GM19324 (cell line): ENCODE data around the gene ARMCX4.
"Not testable (repeated sequence)": the region's sequence is repeated elsewhere in the genome, so short reads cannot be mapped to it uniquely, and the experiment has no call there.

ENCODE experiments used
- ATAC-seq: cut with Tn5 transposase; IDR thresholded peaks from one replicate; pipeline ENCODE4 v1.9.1; 2021; ENCODE audit warnings: mild to moderate bottlenecking, moderate library complexity; ENCODE audit not compliant: unreplicated experiment, low FRiP score

ARMCX4 gene

DNA sequence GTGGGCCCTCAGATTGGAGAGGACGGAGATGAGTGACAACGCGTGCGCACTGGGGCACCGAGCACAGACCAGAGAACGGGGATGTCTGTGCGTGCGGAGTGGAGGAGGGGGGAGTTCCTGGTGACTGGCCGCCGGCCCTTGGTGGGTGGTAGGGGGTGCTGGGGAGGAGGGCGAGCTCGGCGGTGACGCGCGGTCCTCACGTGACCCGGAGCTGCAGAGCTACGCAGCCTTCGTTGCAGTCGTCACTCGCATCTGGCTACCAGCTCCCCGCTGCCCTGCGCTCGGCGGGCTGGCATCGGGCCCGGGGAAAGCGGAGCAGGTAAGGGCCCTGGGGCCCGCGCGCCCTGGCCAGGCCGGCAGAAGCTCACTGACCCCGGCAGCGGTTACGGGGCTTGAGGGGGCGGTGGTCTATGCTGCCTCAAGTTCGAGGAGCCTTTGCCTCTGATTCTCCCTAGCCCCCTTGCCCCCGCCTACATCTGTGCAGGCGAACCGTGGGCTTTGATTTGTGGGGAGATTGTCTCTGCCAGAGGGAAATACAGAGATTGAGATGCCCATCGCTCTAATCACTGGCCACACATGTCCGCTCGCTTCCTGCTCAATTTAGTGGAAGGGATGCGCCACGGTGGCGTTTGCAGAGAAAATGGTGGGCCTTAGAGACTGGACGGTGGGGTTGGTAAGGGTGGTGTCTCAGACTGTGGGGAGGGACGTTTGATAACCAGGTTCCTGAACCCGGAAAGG lies at the start of gene ARMCX4:
ARMCX4 (plus strand) TSS at position 245 of the 738 bp plus-strand sequence. CDS start 3,134 bp downstream, outside the sequence.
- ATAC-seq = no peak

DNA sequence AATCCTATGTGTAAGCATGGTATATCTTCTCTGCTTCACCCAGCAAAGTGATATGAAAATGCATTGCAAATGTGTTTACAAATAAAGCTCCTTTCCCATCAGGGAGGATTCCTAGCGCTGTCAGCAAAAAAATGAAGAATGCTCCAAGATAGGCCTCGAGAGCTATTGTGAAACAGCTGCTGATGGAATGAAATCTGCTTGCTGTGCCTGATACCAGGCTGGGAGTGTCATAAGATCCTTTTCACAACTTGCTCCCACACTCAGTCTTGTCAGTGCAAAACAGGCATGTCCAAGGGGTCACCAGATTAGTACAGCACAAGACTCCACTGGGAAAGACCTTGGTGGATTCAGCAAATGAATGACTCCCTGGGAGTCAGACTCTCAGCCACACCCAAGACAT lies 43.2 kb upstream of the ARMCX4 start:
- ATAC-seq = no peak

DNA sequence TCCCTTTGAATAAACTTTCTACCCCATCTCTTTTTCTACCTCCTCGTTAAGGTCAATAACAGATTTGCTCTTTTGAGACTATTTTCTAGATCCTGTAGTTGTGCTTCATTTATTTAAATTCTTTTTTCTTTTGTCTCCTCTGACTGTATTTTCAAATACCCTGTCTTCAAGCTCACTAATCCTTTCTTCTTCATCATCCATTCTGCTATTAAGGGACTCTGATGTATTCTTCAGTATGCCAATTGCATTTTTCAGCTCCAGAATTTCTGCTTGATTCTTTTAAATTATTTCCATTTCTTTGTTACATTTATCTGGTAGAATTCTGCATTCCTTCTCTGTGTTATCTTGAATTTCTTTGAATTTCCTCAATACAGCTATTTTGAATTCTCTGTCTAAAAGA lies 36.0 kb upstream of the ARMCX4 start:
- no peak for ATAC-seq

DNA sequence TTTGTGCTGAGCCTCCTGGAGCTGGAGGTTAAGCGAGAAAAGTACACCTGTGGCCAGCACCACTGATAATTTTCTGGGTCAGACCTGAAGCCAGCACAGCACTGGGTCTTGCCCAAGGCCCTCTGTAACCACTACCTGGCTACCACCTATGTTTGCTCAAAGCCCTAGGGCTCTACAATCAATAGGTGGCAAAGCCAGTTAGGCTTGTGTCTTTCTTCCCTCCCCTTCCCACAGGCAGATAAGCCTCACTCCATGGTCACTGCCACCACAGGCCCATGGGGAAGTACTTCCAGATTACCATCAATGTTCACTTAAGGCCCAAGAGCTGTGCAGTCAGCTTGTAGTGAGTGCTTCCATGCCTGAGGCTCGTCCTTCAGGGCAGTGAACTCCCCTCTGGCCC lies 35.2 kb upstream of the ARMCX4 start:
- ATAC-seq = no peak

DNA sequence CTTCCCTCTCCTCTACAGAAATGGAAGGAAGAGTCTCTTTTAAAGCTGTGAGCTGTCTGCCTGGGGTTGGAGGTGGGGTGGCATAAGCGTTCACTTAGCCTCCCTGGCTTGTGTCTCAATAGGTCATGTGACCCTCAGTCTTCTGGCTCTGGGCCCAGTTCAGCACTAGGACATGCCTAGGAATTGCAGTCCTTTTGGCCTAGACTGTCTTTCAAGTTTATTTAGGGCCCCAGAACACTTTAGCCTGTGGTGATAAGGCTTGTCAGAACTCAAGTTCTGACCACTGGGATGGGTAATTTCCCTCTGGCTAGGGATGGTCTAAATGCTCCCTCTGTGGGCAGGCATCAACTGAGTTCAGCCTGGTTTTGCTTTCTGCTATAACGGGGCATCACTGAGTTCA lies 34.3 kb upstream of the ARMCX4 start:
- no peak for ATAC-seq

DNA sequence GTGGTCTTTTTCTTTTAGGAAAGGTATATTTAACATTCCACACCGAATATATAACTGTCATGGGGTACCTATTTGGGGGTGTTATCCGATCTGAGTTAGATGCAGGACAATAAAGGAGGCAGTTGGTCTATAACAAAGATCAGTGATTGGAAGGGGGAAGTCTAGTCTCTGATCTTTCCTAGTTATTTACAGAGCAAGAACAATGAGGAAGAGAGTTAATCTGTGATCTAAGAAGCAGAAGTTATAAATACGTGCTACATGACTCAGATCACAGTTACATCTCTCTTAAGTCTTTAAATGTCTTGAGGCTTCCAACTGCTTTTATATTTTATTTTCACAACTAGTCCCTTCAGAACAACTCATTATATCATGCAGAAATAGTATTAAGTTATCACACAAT lies 33.2 kb upstream of the ARMCX4 start:
- ATAC-seq = no peak

DNA sequence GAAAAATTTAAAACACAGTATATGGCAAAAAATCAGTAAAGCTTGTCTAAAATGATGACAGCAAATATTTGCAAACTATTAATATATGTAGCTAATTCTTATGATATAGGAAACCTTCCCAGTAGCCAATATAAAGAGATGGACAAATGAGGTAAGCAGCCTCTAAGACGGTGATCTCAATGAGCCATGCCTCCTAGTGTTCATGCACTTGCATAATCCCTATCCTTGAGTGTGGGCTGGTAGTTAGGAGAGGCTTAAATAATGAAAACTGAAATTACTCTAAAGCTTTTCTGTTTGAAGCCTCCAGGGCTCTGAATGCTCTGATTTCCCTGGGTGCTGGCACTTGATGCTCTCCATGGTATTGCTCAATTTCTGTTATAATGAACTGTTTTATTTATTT lies 24.6 kb upstream of the ARMCX4 start:
- no peak for ATAC-seq

DNA sequence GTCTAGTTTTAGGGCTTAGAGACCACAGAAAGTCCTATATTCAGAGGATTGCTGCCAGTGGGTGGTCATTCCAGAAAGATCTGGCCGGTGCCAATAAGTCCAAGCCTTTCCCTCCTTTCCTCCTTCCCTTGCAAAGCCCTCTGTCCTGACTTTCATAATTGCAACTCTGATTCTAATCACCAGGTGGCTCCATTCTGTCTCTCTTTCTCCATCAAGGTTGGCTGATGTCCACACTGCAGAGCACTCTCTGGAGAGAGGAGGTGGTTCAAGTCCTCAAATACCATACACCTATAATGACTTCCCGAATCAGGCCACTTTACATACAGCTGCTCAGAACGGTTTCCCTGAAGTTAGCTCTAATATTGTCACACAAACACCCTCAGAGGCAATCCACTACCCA lies 22.4 kb upstream of the ARMCX4 start:
- no peak for ATAC-seq

DNA sequence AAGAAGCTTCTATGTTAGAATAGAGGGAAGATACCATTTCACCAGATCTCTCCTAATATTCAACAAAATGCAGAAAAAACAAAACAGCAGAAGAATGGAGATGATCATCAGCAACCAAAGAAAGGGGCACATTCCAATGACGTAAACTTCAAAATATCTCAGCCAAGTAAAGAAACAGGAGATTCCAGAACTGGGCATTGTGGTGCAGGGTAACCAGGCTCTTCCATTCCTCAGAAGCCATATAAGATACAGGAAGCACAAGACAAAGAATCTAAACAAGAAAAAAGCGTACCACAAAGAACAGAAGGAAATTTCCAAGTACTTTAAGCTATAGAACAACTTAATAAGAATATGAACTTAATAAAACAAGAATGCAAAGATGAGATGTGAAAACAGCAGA lies 6.9 kb upstream of the ARMCX4 start:
- no peak for ATAC-seq

DNA sequence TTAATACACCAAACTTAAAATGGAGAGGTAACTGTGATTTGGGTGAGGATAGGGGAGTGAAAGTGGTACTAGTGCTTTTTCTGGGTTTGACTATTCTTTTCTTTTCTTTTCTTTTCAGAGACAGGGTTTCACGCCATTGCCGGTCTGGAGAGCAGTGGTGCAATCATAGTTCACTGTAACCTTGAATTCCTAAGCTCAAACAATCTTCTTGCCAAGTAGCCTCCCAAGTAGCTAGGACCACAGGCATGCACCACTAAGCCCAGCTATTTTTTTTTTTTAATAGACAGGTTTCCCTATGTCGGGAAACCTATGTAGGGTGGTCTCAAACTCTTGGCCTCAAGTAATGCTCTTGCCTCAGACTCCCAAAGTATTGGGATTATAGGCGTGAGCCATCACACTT lies 3.0 kb upstream of the ARMCX4 start:
- no peak for ATAC-seq

DNA sequence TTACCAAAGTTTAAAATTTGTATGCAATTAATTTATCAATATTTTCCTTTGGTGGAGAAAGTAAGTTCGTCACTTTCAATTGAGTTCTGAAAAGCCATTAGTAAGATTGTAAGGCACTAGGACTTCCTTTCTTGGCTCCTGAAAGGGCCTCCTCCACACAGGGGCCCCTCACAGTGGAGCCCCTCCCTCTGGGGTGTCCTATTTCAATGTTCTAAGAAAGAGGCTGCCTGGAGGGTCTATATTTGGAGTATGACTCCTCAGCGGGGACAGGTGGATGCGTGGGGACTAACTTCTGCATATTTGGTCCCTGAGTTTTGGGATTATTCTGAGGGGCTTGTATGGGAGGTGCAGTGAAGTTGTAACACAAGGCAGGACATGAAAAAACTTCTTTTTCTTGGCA lies 1.6 kb upstream of the ARMCX4 start:
- ATAC-seq = no peak

DNA sequence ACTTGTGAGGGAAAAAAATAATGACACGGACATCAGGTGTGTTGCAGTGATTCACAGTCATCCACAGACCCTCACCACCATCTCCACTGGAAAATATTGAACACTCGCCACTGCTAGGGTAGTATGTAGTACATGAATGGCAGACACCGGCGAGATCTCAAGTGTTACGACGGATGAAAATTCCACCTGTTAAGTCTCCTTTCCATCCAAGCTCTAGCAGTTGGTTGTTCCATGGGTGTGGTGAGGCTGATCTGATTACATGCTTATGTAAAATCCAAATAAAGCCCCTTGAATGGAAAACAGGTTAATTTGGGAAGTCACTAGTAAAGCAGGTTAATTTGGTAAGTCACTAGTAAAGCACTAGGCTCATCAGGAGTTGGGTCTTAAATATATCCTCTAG lies 1.1 kb upstream of the ARMCX4 start:
- no peak for ATAC-seq

DNA sequence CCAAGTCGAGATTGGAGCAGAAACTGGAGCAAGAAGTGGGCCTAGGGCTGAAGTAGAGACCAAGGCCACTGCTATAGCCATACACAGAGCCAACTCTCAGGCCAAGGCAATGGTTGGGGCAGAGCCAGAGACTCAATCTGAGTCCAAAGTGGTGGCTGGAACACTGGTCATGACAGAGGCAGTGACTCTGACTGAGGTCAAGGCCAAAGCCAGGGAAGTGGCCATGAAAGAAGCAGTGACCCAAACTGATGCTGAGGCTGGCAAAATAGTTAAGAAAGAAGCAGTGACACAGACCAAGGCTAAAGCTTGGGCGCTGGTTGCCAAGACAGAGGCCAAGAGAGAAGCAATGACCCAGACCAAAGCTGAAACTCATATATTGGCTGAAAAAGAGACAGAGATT lies 3.5 kb downstream of the ARMCX4 start:
- no peak for ATAC-seq

DNA sequence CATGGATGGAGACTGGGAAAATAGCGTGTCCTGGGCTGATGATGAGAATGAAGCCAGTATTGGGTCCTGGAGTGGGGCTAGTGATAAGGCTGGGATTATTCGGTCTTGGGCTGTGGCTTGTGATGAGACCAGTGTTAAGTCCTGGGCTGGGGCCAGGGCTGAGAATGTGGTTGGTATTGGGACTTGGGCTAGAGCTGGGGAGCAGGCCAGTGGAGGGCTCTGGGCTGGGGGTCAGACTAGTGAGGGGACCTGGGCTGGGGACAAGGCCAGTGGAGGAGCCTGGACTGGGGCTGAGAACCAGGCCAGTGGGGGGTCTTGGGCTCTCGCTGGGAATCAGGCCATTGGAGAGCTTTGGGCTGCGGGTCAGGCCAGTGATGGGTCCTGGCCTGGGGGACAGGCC lies 6.7 kb downstream of the ARMCX4 start:
- no peak for ATAC-seq

DNA sequence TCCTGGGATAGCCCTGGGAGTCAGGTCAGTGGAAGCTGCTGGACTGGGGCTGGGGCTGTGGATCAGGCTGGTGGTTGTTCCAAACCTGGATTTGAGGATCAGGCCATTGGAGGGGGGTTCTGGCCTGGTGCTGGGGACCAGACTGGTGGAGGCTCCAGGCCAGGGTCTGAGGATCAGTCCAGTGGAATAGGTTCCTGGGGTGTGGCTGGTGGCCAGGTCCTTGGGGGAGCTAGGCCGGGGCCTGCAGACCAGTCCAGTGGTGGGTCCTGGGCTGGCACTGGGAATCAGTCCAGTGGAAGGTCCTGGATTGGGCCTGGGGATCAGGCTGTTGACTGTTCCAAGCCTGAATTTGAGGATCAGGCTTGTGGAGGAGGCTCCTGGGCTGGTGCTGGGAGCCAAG lies 8.0 kb downstream of the ARMCX4 start:
- no peak for ATAC-seq

DNA sequence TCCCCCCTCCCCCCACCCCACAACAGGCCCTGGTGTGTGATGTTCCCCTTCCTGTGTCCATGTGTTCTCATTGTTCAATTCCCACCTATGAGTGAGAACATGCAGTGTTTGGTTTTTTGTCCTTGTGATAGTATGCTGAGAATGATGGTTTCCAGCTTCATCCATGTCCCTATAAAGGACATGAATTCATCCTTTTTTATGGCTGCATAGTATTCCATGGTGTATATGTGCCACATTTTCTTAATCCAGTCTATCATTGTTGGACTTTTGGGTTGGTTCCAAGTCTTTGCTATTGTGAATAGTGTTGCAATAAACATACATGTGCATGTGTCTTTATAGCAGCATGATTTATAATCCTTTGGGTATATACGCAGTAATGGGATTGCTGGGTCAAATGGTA lies 17.7 kb downstream of the ARMCX4 start:
- ATAC-seq = not testable (repeated sequence)

DNA sequence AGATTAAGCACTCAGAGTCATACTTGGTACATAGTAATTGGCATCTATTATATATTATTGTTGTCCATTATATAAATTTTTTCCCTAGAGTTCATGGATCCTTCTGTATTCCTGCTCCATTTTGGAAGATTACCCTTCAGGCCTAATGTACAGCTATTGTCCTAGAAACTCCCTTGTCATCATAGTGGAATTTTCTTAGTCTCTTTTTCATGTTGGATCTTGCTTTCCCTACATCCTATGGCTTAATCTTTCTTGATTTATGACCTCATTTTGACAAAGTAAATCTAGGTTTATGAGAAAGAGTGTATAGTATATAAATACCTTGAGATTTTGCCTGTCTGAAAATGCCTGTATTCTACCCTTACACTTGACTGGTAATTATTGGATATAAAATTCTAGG lies 22.1 kb downstream of the ARMCX4 start:
- no peak for ATAC-seq

DNA sequence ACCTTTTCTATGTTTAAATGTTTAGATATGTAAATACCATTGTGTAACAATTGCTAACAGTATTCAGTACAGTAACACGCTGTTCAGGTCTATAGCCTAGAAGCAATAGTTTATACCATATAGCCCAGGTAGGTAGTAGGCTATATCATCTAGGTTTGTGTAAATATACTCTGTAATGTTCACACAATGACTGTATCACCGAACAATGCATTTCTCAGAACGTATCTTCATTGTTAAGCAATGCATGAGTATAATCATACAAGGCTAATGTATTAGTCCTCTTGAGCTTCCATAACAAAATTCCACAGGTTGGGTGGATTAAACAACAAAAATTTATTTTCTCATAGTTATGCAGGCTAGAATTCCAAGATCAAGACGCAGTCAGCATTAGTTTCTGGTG lies 22.7 kb downstream of the ARMCX4 start:
- no peak for ATAC-seq

DNA sequence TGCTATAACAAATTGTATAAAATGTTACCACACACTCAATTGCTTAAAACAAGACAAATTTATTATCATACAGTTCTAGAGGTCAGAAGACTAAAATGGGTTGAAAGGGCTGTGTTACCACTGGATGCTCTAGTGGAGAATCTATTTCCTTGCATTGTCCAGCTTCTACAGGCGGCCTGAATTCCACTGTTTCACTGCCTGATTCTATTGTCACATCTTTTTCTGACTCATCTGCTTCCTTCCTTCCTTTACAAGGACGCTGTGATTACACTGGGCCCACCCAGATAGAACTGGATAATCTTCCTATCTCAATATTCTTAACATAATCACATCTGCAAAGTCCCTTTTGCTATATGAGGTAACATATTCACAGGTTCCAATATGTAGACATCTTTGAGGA lies 45.7 kb downstream of the ARMCX4 start:
- ATAC-seq = no peak
